ENCODE data around the gene RAD51D.
"Not testable (repeated sequence)": the region's sequence is repeated elsewhere in the genome, so short reads cannot be mapped to it uniquely, and the experiment has no call there.

The RAD51D gene

GRCh38 chr17:35161281-35161761, 41.7 kb upstream of the RAD51D start:
- Histone ChIP-seq H3K27ac (no peak overlapping the region), H3K4me3 (no peak overlapping the region)
- TF ChIP-seq, protein P1, sequence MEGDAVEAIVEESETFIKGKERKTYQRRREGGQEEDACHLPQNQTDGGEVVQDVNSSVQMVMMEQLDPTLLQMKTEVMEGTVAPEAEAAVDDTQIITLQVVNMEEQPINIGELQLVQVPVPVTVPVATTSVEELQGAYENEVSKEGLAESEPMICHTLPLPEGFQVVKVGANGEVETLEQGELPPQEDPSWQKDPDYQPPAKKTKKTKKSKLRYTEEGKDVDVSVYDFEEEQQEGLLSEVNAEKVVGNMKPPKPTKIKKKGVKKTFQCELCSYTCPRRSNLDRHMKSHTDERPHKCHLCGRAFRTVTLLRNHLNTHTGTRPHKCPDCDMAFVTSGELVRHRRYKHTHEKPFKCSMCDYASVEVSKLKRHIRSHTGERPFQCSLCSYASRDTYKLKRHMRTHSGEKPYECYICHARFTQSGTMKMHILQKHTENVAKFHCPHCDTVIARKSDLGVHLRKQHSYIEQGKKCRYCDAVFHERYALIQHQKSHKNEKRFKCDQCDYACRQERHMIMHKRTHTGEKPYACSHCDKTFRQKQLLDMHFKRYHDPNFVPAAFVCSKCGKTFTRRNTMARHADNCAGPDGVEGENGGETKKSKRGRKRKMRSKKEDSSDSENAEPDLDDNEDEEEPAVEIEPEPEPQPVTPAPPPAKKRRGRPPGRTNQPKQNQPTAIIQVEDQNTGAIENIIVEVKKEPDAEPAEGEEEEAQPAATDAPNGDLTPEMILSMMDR (IDR thresholded peaks at IDR 0.05), result no peak
- no peak for DNase-seq (ENCODE audit: low spot score)

- TF ChIP-seq, protein P1 (IDR thresholded peaks at IDR 0.05), result no peak
- no peak for DNase-seq (ENCODE audit: low spot score)
- Histone ChIP-seq H3K4me3 (no peak overlapping the region), H3K27ac (no peak overlapping the region)
Measured at GRCh38 chr17:35160354-35161201, 40.9 kb upstream of the RAD51D start.

- no peak overlapping the region for H3K4me3 ChIP-seq
- TF ChIP-seq, protein P1 (IDR thresholded peaks at IDR 0.05), result no peak
- no peak overlapping the region for H3K27ac ChIP-seq
- DNase-seq (ENCODE audit: low spot score), result no peak
Measured at GRCh38 chr17:35159940-35160339, 40.3 kb upstream of the RAD51D start.

DNA sequence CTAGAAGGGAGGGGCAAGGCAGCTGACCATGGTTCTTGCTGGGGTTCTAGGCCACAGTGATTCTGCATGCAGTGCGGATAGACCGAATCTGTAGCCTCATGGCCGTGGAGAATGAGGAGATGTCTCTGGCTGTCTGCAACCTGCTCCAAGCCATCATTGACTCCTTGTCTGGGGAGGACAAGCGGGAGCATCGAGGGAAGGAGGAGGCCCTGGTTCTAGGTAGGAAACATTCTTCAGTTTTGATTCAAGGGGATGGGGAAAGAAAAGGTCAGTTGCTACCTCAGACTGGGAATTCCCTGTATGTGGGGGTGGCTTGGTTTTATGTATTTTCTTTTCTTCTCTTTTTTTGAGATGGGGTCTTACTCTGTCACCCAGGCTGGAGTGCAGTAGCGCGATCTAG, 35.6 kb upstream of the RAD51D start:
- TF ChIP-seq, protein P1 (IDR thresholded peaks at IDR 0.05), result no peak
- Histone ChIP-seq H3K4me3 (no peak overlapping the region), H3K27ac (no peak overlapping the region)
- no peak for DNase-seq (ENCODE audit: low spot score)

GRCh38 chr17:35154196-35155165, 34.8 kb upstream of the RAD51D start:
- no peak overlapping the region for H3K27ac ChIP-seq
- TF ChIP-seq, protein P1 (IDR thresholded peaks at IDR 0.05), result no peak
- DNase-seq (ENCODE audit: low spot score), result no peak
- H3K4me3 ChIP-seq, result no peak overlapping the region

DNA sequence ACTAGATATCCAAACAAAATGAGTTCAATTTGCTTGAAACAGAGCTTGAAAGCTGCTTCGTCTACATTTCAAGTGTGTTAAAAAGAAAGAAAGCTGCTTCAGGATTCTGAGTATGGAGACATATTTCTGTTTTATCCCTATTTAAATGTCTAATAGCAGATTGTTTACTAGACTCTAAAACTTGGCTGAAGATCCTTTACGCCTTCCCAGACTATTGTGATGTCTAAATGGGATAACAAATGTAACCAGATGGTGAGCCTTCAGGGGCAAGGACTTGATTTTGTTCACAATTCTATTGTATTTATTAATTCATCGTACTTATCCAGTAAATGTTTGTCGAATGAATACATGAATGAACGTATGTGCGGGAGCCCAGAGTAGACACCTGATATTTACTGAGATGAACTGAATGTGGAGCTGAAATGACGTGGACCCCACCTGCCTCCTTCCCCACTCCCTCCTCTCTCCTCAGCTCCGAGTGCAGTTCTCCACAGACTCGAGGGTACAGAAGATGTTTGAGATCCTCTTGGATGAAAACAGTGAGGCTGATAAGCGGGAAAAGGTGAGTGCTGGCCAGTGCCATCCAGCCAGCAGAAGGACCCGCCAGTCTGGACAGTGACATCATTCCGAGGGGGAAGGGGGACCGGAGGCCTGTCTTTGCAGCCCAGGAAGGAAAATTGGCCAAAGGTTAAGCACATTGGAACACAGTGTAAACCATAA, 32.9 kb upstream of the RAD51D start:
- TF ChIP-seq, protein P1 (IDR thresholded peaks at IDR 0.05), result no peak
- H3K4me3 ChIP-seq, result no peak overlapping the region
- no peak for DNase-seq (ENCODE audit: low spot score)
- H3K27ac ChIP-seq, result no peak overlapping the region

- H3K4me3 ChIP-seq; DNase-seq (ENCODE audit: low spot score): not testable (repeated sequence)
Measured at GRCh38 chr17:35151080-35151479, 31.4 kb upstream of the RAD51D start.

More at GRCh38 chr17:35151080-35151479, 31.4 kb upstream of the RAD51D start:
- H3K27ac ChIP-seq, result not testable (repeated sequence)

All from coronary artery (tissue), 2 donors.